ENCODE measurements around the gene PTPRJ. TPM values are rescaled to one million over a fixed set of nuclear protein-coding genes. Genes with fewer than 3 reads are reported as not detected.

PTPRJ gene
- total RNA-seq, 1 experiment from 2014 or later = 0.30 TPM

DNA sequence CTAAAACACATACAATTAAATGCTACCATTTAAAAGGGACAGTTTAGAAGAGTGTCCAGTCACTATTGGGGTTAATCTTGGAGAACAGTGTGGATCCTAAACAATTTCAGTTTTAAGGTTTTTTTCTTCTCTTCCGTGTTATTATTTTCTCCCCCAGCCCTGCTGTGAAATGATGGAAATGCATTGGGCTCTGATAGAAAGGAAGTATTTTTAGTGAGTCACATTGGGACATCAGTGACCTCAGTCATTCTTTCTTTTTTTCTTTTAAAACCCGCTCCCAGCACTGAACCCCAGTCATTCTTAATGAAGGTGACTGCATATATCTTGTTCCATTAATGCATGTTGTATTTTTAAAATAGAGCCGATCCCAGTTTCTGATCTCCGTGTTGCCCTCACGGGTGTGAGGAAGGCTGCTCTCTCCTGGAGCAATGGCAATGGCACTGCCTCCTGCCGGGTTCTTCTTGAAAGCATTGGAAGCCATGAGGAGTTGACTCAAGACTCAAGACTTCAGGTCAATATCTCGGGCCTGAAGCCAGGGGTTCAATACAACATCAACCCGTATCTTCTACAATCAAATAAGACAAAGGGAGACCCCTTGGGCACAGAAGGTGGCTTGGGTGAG is 143.0 kb downstream of the PTPRJ start:
- intact Hi-C loops (cut with micrococcal nuclease) = no loop called here
- no peak overlapping the region for H3K27ac Mint-ChIP-seq (ENCODE audit: low read depth, unreplicated experiment)
- CTCF ChIA-PET = interaction anchor here (0.8 kb wide), 1 partner anchor 189 kb away, joined by 5 read pairs; no protein-coding TSS in a partner anchor
- H3K9me3 Mint-ChIP-seq (ENCODE audit: unreplicated experiment) = no peaks in the 10 kb centered on the region
- no peaks in the 10 kb centered on the region for H3K27me3 Mint-ChIP-seq (ENCODE audit: insufficient read depth, unreplicated experiment)
- no peaks in the 10 kb centered on the region for H3K36me3 Mint-ChIP-seq (ENCODE audit: insufficient read depth, unreplicated experiment)
- no peak for DNase-seq (ENCODE audit: unreplicated experiment)
- BruUV-seq (replicated peaks) = no TSS peak
- POLR2A ChIA-PET = no interaction called here
- TF ChIP-seq, protein P1, sequence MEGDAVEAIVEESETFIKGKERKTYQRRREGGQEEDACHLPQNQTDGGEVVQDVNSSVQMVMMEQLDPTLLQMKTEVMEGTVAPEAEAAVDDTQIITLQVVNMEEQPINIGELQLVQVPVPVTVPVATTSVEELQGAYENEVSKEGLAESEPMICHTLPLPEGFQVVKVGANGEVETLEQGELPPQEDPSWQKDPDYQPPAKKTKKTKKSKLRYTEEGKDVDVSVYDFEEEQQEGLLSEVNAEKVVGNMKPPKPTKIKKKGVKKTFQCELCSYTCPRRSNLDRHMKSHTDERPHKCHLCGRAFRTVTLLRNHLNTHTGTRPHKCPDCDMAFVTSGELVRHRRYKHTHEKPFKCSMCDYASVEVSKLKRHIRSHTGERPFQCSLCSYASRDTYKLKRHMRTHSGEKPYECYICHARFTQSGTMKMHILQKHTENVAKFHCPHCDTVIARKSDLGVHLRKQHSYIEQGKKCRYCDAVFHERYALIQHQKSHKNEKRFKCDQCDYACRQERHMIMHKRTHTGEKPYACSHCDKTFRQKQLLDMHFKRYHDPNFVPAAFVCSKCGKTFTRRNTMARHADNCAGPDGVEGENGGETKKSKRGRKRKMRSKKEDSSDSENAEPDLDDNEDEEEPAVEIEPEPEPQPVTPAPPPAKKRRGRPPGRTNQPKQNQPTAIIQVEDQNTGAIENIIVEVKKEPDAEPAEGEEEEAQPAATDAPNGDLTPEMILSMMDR (IDR thresholded peaks at IDR 0.05; ENCODE audit: unreplicated experiment) = no peak
- H3K4me3 Mint-ChIP-seq (ENCODE audit: unreplicated experiment) = no peak overlapping the region
- no peaks in the 10 kb centered on the region for H3K4me1 Mint-ChIP-seq (ENCODE audit: insufficient read depth, unreplicated experiment)

- TF ChIP-seq, protein P1 (IDR thresholded peaks at IDR 0.05; ENCODE audit: unreplicated experiment) = no peak
- H3K27ac Mint-ChIP-seq (ENCODE audit: low read depth, unreplicated experiment) = no peak overlapping the region
- BruUV-seq (replicated peaks) = no TSS peak
- H3K4me1 Mint-ChIP-seq (ENCODE audit: insufficient read depth, unreplicated experiment) = no peaks in the 10 kb centered on the region
- ChIA-PET CTCF (interaction anchor here (0.6 to 0.8 kb wide), 2 partner anchors 190 to 1228 kb away, joined by 3 to 5 read pairs; no protein-coding TSS in a partner anchor), POLR2A (no interaction called here)
- no peaks in the 10 kb centered on the region for H3K27me3 Mint-ChIP-seq (ENCODE audit: insufficient read depth, unreplicated experiment)
- no peaks in the 10 kb centered on the region for H3K36me3 Mint-ChIP-seq (ENCODE audit: insufficient read depth, unreplicated experiment)
- H3K4me3 Mint-ChIP-seq (ENCODE audit: unreplicated experiment) = no peak overlapping the region
- no peaks in the 10 kb centered on the region for H3K9me3 Mint-ChIP-seq (ENCODE audit: unreplicated experiment)
- intact Hi-C loops (cut with micrococcal nuclease) = no loop called here
- no peak for DNase-seq (ENCODE audit: unreplicated experiment)
Observed at GRCh38 chr11:48123934-48124755, 143.8 kb downstream of the PTPRJ start.

DNA sequence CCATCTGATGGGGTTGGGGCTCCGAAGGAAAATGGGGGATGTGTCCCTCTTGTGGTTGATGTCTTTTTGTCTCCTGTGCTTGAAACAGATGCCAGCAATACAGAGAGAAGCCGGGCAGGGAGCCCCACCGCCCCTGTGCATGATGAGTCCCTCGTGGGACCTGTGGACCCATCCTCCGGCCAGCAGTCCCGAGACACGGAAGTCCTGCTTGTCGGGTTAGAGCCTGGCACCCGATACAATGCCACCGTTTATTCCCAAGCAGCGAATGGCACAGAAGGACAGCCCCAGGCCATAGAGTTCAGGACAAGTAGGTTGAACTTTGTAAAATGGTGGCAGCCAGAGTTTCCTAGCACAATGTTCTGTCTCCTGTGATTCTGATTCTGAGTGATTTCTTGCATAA is 144.5 kb downstream of the PTPRJ start:
- H3K27ac Mint-ChIP-seq (ENCODE audit: low read depth, unreplicated experiment) = no peak overlapping the region
- ChIA-PET CTCF (no interaction called here), POLR2A (no interaction called here)
- no TSS peak for BruUV-seq (replicated peaks)
- H3K4me1 Mint-ChIP-seq (ENCODE audit: insufficient read depth, unreplicated experiment) = no peaks in the 10 kb centered on the region
- DNase-seq (ENCODE audit: unreplicated experiment) = no peak
- intact Hi-C loops (cut with micrococcal nuclease) = no loop called here
- H3K4me3 Mint-ChIP-seq (ENCODE audit: unreplicated experiment) = no peak overlapping the region
- TF ChIP-seq, protein P1 (IDR thresholded peaks at IDR 0.05; ENCODE audit: unreplicated experiment) = no peak
- no peaks in the 10 kb centered on the region for H3K36me3 Mint-ChIP-seq (ENCODE audit: insufficient read depth, unreplicated experiment)
- no peaks in the 10 kb centered on the region for H3K9me3 Mint-ChIP-seq (ENCODE audit: unreplicated experiment)
- H3K27me3 Mint-ChIP-seq (ENCODE audit: insufficient read depth, unreplicated experiment) = no peaks in the 10 kb centered on the region

DNA sequence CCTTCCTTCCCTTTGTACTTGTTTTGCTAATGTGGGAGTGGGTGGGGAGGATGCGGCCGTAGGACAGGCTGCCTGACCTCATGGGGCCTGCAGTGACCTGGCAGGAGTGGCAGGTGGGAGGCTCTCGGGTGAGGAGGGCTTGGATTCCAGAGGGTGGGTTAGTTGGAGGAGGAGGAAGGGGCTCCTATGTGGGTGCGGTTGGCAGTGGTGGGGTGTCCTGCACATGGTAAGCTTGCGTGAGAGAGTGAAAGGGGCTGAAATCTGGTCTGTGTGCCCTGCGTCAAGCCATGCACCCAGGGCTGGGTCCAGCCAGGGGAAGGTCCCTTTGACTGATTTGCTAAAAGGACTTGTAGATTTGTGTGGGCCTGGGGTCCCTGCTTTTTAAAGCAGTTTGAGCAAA is 145.5 kb downstream of the PTPRJ start:
- no TSS peak for BruUV-seq (replicated peaks)
- Mint-ChIP-seq H3K27me3 (ENCODE audit: insufficient read depth, unreplicated experiment) (no peaks in the 10 kb centered on the region), H3K27ac (ENCODE audit: low read depth, unreplicated experiment) (no peak overlapping the region), H3K36me3 (ENCODE audit: insufficient read depth, unreplicated experiment) (no peaks in the 10 kb centered on the region), H3K4me3 (ENCODE audit: unreplicated experiment) (no peak overlapping the region), H3K4me1 (ENCODE audit: insufficient read depth, unreplicated experiment) (no peaks in the 10 kb centered on the region), H3K9me3 (ENCODE audit: unreplicated experiment) (no peaks in the 10 kb centered on the region)
- ChIA-PET POLR2A (no interaction called here), CTCF (no interaction called here)
- TF ChIP-seq, protein P1 (IDR thresholded peaks at IDR 0.05; ENCODE audit: unreplicated experiment) = no peak
- DNase-seq (ENCODE audit: unreplicated experiment) = no peak
- intact Hi-C loops (cut with micrococcal nuclease) = no loop called here

Data from MCF 10A (cell line).